HepG2 (cell line): ENCODE measurements around the gene TPRA1. TPM values are rescaled to one million over a fixed set of nuclear protein-coding genes. Genes with fewer than 3 reads are reported as not detected.

ENCODE experiments used
- AHR ChIP-seq: IDR thresholded peaks from 2 replicates; pipeline ENCODE4 v1.6.1; 2018; ENCODE audit warnings: missing genetic modification reagents, missing compliant biosample characterization
- ARNTL ChIP-seq: sonication (generic); formaldehyde crosslinking; IDR thresholded peaks from 2 replicates; pipeline ENCODE4 v1.4.0; 2020; ENCODE audit warnings: mild to moderate bottlenecking, missing genetic modification reagents
- LCORL ChIP-seq, 2 experiments: fragments of 450-650 bp in 1 of 2; sonication (generic) in 1 of 2; formaldehyde crosslinking in 1 of 2; IDR thresholded peaks; 2 replicates each; pipeline versions ENCODE4 v1.5.0 to v1.6.1; 2017 to 2020; ENCODE audit warnings: antibody characterized with exemption in 1 of 2, missing genetic modification reagents in 1 of 2
- MATR3 ChIP-seq: sonication (generic); formaldehyde crosslinking; IDR thresholded peaks from 2 replicates; pipeline ENCODE4 v1.4.0; 2020; ENCODE audit warnings: missing genetic modification reagents
- NFKB2 ChIP-seq: sonication (generic); formaldehyde crosslinking; IDR thresholded peaks from 2 replicates; pipeline ENCODE4 v1.4.0; 2020; ENCODE audit warnings: missing genetic modification reagents, borderline replicate concordance
- RAD21 ChIP-seq: fragments of 450-650 bp; formaldehyde crosslinking; IDR thresholded peaks from 2 replicates; pipeline ENCODE4 v1.5.0; 2020; ENCODE audit warnings: mild to moderate bottlenecking
- SAFB2 ChIP-seq: sonication (generic); formaldehyde crosslinking; IDR thresholded peaks from 2 replicates; pipeline ENCODE4 v1.5.1; 2020; ENCODE audit warnings: missing genetic modification reagents, low read depth, mild to moderate bottlenecking, borderline replicate concordance
- SMC3 ChIP-seq: IDR thresholded peaks from 2 replicates; pipeline ENCODE4 v1.6.1; 2011; ENCODE audit warnings: low read length, improper control_type of control experiment
- SRF ChIP-seq: IDR thresholded peaks from 2 replicates; pipeline ENCODE4 v1.6.1; 2011; ENCODE audit warnings: mild to moderate bottlenecking, low read depth, low read length, moderate library complexity
- STAG1 ChIP-seq: sonication (generic); formaldehyde crosslinking; IDR thresholded peaks from 2 replicates; pipeline ENCODE4 v1.4.0; 2020; ENCODE audit warnings: missing genetic modification reagents
- ZFP90 ChIP-seq: sonication (generic); formaldehyde crosslinking; IDR thresholded peaks from 2 replicates; pipeline ENCODE4 v1.8.0; 2022; ENCODE audit warnings: missing genetic modification reagents, mild to moderate bottlenecking, inconsistent platforms, borderline replicate concordance
- ZFY ChIP-seq: sonication (generic); formaldehyde crosslinking; IDR thresholded peaks from 2 replicates; pipeline ENCODE4 v1.4.0; 2020; ENCODE audit warnings: missing genetic modification reagents
- ZNF20 ChIP-seq: sonication (generic); formaldehyde crosslinking; IDR thresholded peaks from 2 replicates; pipeline ENCODE4 v1.4.0; 2020; ENCODE audit warnings: mild to moderate bottlenecking, moderate library complexity, missing genetic modification reagents
- ZNF207 ChIP-seq: fragments of 450-650 bp; IDR thresholded peaks from 2 replicates; pipeline ENCODE4 v1.6.1; 2016; ENCODE audit warnings: antibody characterized with exemption, borderline replicate concordance
- ZNF263 ChIP-seq: sonication (generic); formaldehyde crosslinking; IDR thresholded peaks from 2 replicates; pipeline ENCODE4 v1.4.0; 2020; ENCODE audit warnings: missing genetic modification reagents
- ZNF274 ChIP-seq: sonication (generic); formaldehyde crosslinking; IDR thresholded peaks from 2 replicates; pipeline ENCODE4 v1.5.1; 2020; ENCODE audit warnings: mild to moderate bottlenecking, missing genetic modification reagents
- ZNF354B ChIP-seq: sonication (generic); formaldehyde crosslinking; IDR thresholded peaks from 2 replicates; pipeline ENCODE4 v1.8.0; 2022; ENCODE audit warnings: mild to moderate bottlenecking, missing genetic modification reagents
- ZNF772 ChIP-seq: sonication (generic); formaldehyde crosslinking; IDR thresholded peaks from 2 replicates; pipeline ENCODE4 v1.5.0; 2020; ENCODE audit warnings: mild to moderate bottlenecking, missing genetic modification reagents
- polyA plus RNA-seq, 8 experiments: library from polyadenylated mRNA; depleted of rRNA in 3 of 8; stranded (reverse) in 7 of 8; unstranded in 1 of 8; fragments of >200 nt; fragmentation: Illumina TruSeq in 4 of 8; extraction: Trizol in 4 of 8; gene quantifications; 2 replicates each; pipeline versions ENCODE4 v1.2.1 to v1.2.3, GENCODE V29; 2011 to 2016; ENCODE audit warnings: low read depth in 4 of 8, missing spikeins in 1 of 8, mixed read lengths in 1 of 8; ENCODE audit not compliant: insufficient read depth in 1 of 8
- total RNA-seq, 5 experiments: library from RNA; depleted of rRNA; stranded (reverse); fragments of >200 nt; fragmentation: Illumina TruSeq; extraction: Trizol; gene quantifications; 2 replicates each; pipeline ENCODE4 v1.2.3, GENCODE V29; 2016; ENCODE audit warnings: low read depth in 1 of 5
- TF ChIP-seq, protein P1 (sequence below): sonication (generic); IDR thresholded peaks from 2 replicates; pipeline ENCODE4 v1.6.1; 2016; ENCODE audit warnings: low read depth, borderline replicate concordance
- TF ChIP-seq, protein P2 (sequence below): sonication (generic); formaldehyde crosslinking; IDR thresholded peaks from 2 replicates; pipeline ENCODE4 v1.8.0; 2023; ENCODE audit warnings: mild to moderate bottlenecking, missing genetic modification reagents
- TF ChIP-seq, protein P3 (sequence below): sonication (generic); formaldehyde crosslinking; IDR thresholded peaks from 2 replicates; pipeline ENCODE4 v1.5.0; 2020; ENCODE audit warnings: missing genetic modification reagents
- TF ChIP-seq, protein P4 (sequence below): sonication (generic); formaldehyde crosslinking; IDR thresholded peaks from 2 replicates; pipeline ENCODE4 v1.5.0; 2020; ENCODE audit warnings: mild to moderate bottlenecking, missing genetic modification reagents
- TF ChIP-seq, protein P5 (sequence below): sonication (generic); formaldehyde crosslinking; IDR thresholded peaks from 2 replicates; pipeline ENCODE4 v1.4.0; 2020; ENCODE audit warnings: mild to moderate bottlenecking, missing genetic modification reagents
- TF ChIP-seq, protein P6 (sequence below): sonication (generic); formaldehyde crosslinking; IDR thresholded peaks from 2 replicates; pipeline ENCODE4 v1.8.1; 2023; ENCODE audit warnings: mild to moderate bottlenecking, inconsistent platforms, moderate library complexity, missing genetic modification reagents, borderline replicate concordance

TPRA1 gene
- total and polyA plus RNA-seq, 2 of the 13 experiments (the other 11 are each of a cell fraction or from before 2014, with no cell fraction given), result 25.4 to 25.8 TPM

DNA sequence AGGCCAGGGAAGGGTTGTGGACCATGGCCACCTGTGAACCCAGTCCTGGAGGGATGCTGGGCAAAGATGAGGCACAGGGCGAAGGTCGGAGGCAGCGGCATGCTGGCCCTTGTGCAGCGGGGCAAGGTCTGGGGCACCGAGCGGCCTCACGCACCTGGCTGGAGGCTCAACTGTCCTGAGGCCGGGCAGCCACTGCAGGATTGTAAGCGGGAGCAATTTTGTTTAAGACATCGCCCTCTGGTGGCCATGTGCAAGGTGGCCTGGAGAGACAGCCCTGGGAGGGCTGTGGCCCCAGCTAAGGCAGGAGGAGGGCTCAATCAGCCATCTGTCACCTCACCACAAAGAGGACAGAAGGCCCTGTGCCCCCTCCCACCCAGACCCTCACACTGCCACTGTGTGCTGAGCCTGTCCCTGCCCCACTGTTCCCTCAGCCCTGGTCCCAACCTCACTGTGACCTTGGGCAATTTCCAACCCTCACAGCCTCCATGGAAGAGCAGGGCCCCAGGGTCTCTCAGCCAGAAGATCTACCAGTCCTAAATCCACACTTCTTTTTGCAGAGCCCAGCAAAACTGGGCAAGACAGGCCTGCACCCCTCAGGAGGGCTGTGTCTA lies 46.2 kb downstream of the TPRA1 start (continued):
- TF ChIP-seq, protein P1, sequence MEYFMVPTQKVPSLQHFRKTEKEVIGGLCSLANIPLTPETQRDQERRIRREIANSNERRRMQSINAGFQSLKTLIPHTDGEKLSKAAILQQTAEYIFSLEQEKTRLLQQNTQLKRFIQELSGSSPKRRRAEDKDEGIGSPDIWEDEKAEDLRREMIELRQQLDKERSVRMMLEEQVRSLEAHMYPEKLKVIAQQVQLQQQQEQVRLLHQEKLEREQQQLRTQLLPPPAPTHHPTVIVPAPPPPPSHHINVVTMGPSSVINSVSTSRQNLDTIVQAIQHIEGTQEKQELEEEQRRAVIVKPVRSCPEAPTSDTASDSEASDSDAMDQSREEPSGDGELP, result 0 out of 2 replicates have a peak, but pooled peaks have one; percentile 13
- TF ChIP-seq, protein P2, sequence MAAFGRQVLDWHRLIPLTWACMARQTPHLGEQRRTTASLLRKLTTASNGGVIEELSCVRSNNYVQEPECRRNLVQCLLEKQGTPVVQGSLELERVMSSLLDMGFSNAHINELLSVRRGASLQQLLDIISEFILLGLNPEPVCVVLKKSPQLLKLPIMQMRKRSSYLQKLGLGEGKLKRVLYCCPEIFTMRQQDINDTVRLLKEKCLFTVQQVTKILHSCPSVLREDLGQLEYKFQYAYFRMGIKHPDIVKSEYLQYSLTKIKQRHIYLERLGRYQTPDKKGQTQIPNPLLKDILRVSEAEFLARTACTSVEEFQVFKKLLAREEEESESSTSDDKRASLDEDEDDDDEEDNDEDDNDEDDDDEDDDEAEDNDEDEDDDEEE, result 0 out of 2 replicates have a peak, but pooled peaks have one; percentile 11
- TF ChIP-seq, protein P3, sequence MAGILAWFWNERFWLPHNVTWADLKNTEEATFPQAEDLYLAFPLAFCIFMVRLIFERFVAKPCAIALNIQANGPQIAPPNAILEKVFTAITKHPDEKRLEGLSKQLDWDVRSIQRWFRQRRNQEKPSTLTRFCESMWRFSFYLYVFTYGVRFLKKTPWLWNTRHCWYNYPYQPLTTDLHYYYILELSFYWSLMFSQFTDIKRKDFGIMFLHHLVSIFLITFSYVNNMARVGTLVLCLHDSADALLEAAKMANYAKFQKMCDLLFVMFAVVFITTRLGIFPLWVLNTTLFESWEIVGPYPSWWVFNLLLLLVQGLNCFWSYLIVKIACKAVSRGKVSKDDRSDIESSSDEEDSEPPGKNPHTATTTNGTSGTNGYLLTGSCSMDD, result no peak
- TF ChIP-seq MATR3 (CRISPR knock-in tag) (no peak), AHR (0 out of 2 replicates have a peak, but pooled peaks have one; percentile 43), ZNF274 (CRISPR knock-in tag) (no peak), SMC3 (peak; percentile 34; the same call in 1 of the 2 replicates), STAG1 (CRISPR knock-in tag) (peak; percentile 74), ZNF354B (CRISPR knock-in tag) (no peak), ARNTL (no peak), ZNF207 (no peak), ZFY (CRISPR knock-in tag) (peak; percentile 8; the same call in 1 of the 2 replicates), ZNF772 (CRISPR knock-in tag) (peak; percentile 51; the same call in 1 of the 2 replicates), ZNF263 (CRISPR knock-in tag) (0 out of 2 replicates have a peak, but pooled peaks have one; percentile 27), SRF (no peak), NFKB2 (0 out of 2 replicates have a peak, but pooled peaks have one; percentile 37), RAD21 (CRISPR knock-in tag) (peak; percentile 57), ZFP90 (CRISPR knock-in tag) (no peak), LCORL (IDR thresholded peaks at IDR 0.05) (no peak), LCORL (CRISPR knock-in tag; IDR thresholded peaks at IDR 0.05) (0 out of 2 replicates have a peak, but pooled peaks have one; percentile 25), SAFB2 (no peak), ZNF20 (CRISPR knock-in tag) (no peak)
- TF ChIP-seq, protein P4, sequence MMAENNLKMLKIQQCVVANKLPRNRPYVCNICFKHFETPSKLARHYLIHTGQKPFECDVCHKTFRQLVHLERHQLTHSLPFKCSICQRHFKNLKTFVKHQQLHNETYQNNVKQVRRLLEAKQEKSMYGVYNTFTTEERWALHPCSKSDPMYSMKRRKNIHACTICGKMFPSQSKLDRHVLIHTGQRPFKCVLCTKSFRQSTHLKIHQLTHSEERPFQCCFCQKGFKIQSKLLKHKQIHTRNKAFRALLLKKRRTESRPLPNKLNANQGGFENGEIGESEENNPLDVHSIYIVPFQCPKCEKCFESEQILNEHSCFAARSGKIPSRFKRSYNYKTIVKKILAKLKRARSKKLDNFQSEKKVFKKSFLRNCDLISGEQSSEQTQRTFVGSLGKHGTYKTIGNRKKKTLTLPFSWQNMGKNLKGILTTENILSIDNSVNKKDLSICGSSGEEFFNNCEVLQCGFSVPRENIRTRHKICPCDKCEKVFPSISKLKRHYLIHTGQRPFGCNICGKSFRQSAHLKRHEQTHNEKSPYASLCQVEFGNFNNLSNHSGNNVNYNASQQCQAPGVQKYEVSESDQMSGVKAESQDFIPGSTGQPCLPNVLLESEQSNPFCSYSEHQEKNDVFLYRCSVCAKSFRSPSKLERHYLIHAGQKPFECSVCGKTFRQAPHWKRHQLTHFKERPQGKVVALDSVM (CRISPR knock-in tag), result peak; percentile 65; the same call in 1 of the 2 replicates
- TF ChIP-seq, protein P5, sequence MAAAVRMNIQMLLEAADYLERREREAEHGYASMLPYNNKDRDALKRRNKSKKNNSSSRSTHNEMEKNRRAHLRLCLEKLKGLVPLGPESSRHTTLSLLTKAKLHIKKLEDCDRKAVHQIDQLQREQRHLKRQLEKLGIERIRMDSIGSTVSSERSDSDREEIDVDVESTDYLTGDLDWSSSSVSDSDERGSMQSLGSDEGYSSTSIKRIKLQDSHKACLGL (CRISPR knock-in tag), result no peak
- TF ChIP-seq, protein P6, sequence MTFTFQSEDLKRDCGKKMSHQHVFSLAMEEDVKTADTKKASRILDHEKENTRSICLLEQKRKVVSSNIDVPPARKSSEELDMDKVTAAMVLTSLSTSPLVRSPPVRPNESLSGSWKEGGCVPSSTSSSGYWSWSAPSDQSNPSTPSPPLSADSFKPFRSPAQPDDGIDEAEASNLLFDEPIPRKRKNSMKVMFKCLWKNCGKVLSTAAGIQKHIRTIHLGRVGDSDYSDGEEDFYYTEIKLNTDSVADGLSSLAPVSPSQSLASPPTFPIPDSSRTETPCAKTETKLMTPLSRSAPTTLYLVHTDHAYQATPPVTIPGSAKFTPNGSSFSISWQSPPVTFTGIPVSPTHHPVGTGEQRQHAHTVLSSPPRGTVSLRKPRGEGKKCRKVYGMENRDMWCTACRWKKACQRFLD, result 0 out of 2 replicates have a peak, but pooled peaks have one; percentile 33
